K562 (cell line): ENCODE results near the gene NR6A1. TPM values are rescaled to one million over a fixed set of nuclear protein-coding genes. Genes with fewer than 3 reads are reported as not detected.
A peak's percentile ranks its signal among the peaks of the same experiment; 100 is the strongest.

Experiments
- ATAC-seq: fragments of 200-7000 bp; cut with Tn5 transposase; 3 replicates; pipeline ENCODE4 v1.9.1; 2020; ENCODE audit warnings: moderate library complexity
- BruUV-seq: library from RNA; stranded (reverse); fragments of 400-500 nt; replicated peaks from 2 replicates; lab custom pipeline; 2021; lab: Mats Ljungman, UMichigan
- CTCF ChIA-PET: fragments of 300-600 bp; formaldehyde crosslinking; extraction: SDS; loops from one replicate; lab custom pipeline; 2021; ENCODE audit warnings: low intra/inter-chr PET ratio; lab: Yijun Ruan, JAX
- POLR2A ChIA-PET: fragments of 300-600, 350-650 bp; sonication (Branson Sonifier 250); formaldehyde crosslinking; extraction: SDS; loops from one replicate; lab custom pipeline; 2021; ENCODE audit warnings: antibody characterized with exemption, inconsistent platforms; lab: Yijun Ruan, JAX
- DNase-seq, 4 experiments: peaks; one replicate each; pipeline versions ENCODE4 v3.0.0 to v3.0.0-alpha.2; 2011 to 2018; ENCODE audit warnings: low spot score in 3 of 4, mixed read lengths in 3 of 4; ENCODE audit errors: extremely low read depth in 1 of 4
- FAIRE-seq: peaks from 2 replicates; lab custom pipeline; 2011; peaks lifted over from hg19 to GRCh38; lab: Jason Lieb, UNC
- H2AFZ ChIP-seq: 2 replicates; pipeline ENCODE4 v1.6.0; 2011; ENCODE audit warnings: low read depth, low read length, control low read depth, inconsistent platforms
- H3K27ac ChIP-seq: fragments of 200-600 bp; 3 replicates; pipeline ENCODE4 v1.8.0; 2011; ENCODE audit warnings: low read depth, mild to moderate bottlenecking, control low read depth, inconsistent platforms, low read length, moderate library complexity, mixed read lengths; ENCODE audit errors: extremely low read depth
- H3K27me3 ChIP-seq, 2 experiments: fragments of 300-600 bp in 1 of 2; 2 replicates in 1 of 2; 3 replicates in 1 of 2; pipeline versions ENCODE4 v1.6.0 to v1.8.0; 2011; ENCODE audit warnings: inconsistent platforms in 2 of 2, low read length in 2 of 2, mild to moderate bottlenecking in 1 of 2, mixed read lengths in 1 of 2, moderate library complexity in 1 of 2; ENCODE audit not compliant: control insufficient read depth in 2 of 2, insufficient read depth in 2 of 2
- H3K36me3 ChIP-seq: fragments of 300-600 bp; 3 replicates; pipeline ENCODE4 v1.8.0; 2011; ENCODE audit warnings: mild to moderate bottlenecking, low read length, inconsistent platforms; ENCODE audit not compliant: control insufficient read depth, insufficient read depth
- H3K4me1 ChIP-seq, 2 experiments: fragments of 200-600 bp in 1 of 2; replicated peaks in 1 of 2; 2 replicates in 1 of 2; 3 replicates in 1 of 2; pipeline versions ENCODE4 v1.5.1 to v1.8.0; 2011; ENCODE audit warnings: inconsistent platforms in 2 of 2, low read length in 2 of 2, mild to moderate bottlenecking in 1 of 2, mixed read lengths in 1 of 2, moderate library complexity in 1 of 2; ENCODE audit not compliant: control insufficient read depth in 2 of 2, insufficient read depth in 2 of 2
- H3K4me2 ChIP-seq: 2 replicates; pipeline ENCODE4 v1.6.1; 2011; ENCODE audit warnings: low read length, control low read depth, inconsistent platforms, mixed read lengths; ENCODE audit not compliant: insufficient read depth
- H3K4me3 ChIP-seq: fragments of 200-600 bp; sonication (generic), shearing (Covaris generic); 2 replicates; pipeline ENCODE4 v1.5.1; 2016; ENCODE audit warnings: control low read depth, inconsistent platforms
- H3K79me2 ChIP-seq: fragments of 200-600 bp; 3 replicates; pipeline ENCODE4 v1.8.0; 2011; ENCODE audit warnings: low read length, inconsistent platforms; ENCODE audit not compliant: control insufficient read depth, insufficient read depth
- H3K9ac ChIP-seq, 2 experiments: 2 replicates each; pipeline versions ENCODE4 v1.6.0 to v1.6.1; 2011; ENCODE audit warnings: low read depth in 2 of 2, low read length in 2 of 2, control low read depth in 1 of 2, inconsistent platforms in 1 of 2, mild to moderate bottlenecking in 1 of 2, mixed read lengths in 1 of 2; ENCODE audit not compliant: insufficient read depth in 1 of 2
- H3K9me1 ChIP-seq: one replicate; pipeline ENCODE4 v1.6.0; 2011; ENCODE audit warnings: inconsistent platforms, mild to moderate bottlenecking, low read length, moderate library complexity; ENCODE audit not compliant: control insufficient read depth, insufficient read depth
- H3K9me3 ChIP-seq: replicated peaks from 2 replicates; pipeline ENCODE4 v1.5.1; 2011; ENCODE audit warnings: low read depth, low read length, inconsistent platforms; ENCODE audit not compliant: control insufficient read depth, insufficient read depth
- H4K20me1 ChIP-seq: replicated peaks from 2 replicates; pipeline ENCODE4 v1.6.1; 2011; ENCODE audit warnings: low read length, inconsistent platforms, mixed read lengths; ENCODE audit not compliant: control insufficient read depth, insufficient read depth
- ARID4B ChIP-seq: sonication (generic); formaldehyde crosslinking; IDR thresholded peaks from 2 replicates; pipeline ENCODE4 v1.8.0; 2022; ENCODE audit warnings: mild to moderate bottlenecking, missing genetic modification reagents
- NCOA4 ChIP-seq: fragments of 450-650 bp; IDR thresholded peaks from 2 replicates; pipeline ENCODE4 v1.6.1; 2018; ENCODE audit warnings: mild to moderate bottlenecking; ENCODE audit not compliant: partially characterized antibody
- PATZ1 ChIP-seq: fragments of 250-450 bp; sonication (Bioruptor Pico); IDR thresholded peaks from 2 replicates; pipeline ENCODE4 v1.5.0; 2020; ENCODE audit warnings: mild to moderate bottlenecking, borderline replicate concordance
- PPARD ChIP-seq: fragments of 250-450 bp; sonication (Bioruptor Pico); IDR thresholded peaks from 2 replicates; pipeline ENCODE4 v1.8.0; 2022; ENCODE audit warnings: inconsistent platforms, mild to moderate bottlenecking, moderate library complexity
- SRSF7 ChIP-seq: fragments of 200-400 bp; formaldehyde crosslinking; optimal IDR thresholded peaks from 2 replicates; pipeline ENCODE3; 2017; ENCODE audit warnings: mild to moderate bottlenecking, low read depth, low read length
- TAF15 ChIP-seq: fragments of 200-400 bp; formaldehyde crosslinking; IDR thresholded peaks from 2 replicates; pipeline ENCODE4 v1.6.1; 2017; ENCODE audit warnings: mild to moderate bottlenecking, low read depth, low read length, moderate library complexity
- TRIM28 ChIP-seq: fragments of 450-650 bp; IDR thresholded peaks from 2 replicates; pipeline ENCODE4 v1.6.1; 2017
- USF2 ChIP-seq: sonication (generic); formaldehyde crosslinking; IDR thresholded peaks from 2 replicates; pipeline ENCODE4 v1.5.0; 2020; ENCODE audit warnings: missing genetic modification reagents
- ZBTB12 ChIP-seq: fragments of 250-450 bp; sonication (Bioruptor Pico); IDR thresholded peaks from 2 replicates; pipeline ENCODE4 v1.4.0; 2020
- ZNF695 ChIP-seq: fragments of 450-650 bp; formaldehyde crosslinking; IDR thresholded peaks from 2 replicates; pipeline ENCODE4 v1.4.0; 2020; ENCODE audit warnings: mild to moderate bottlenecking, moderate library complexity
- WGBS: fragments of 100-300 bp; shearing (Covaris generic); methylation state at CpG from one replicate; pipeline ENCODE4 v1.1.6; 2016; ENCODE audit warnings: low coverage, mixed read lengths; ENCODE audit not compliant: insufficient coverage; ENCODE audit errors: missing lambda C conversion rate; 5-methylcytosine and 5-hydroxymethylcytosine counted together
- in situ Hi-C: fragments of 300-500 bp; cut with MboI; formaldehyde crosslinking; loops from 4 replicates; pipeline ENCODE4 v1.15.0; 2018; ENCODE audit warnings: inconsistent platforms, mixed read lengths
- intact Hi-C: fragments of 100-400 bp; cut with micrococcal nuclease; formaldehyde crosslinking; loops from 2 replicates; pipeline ENCODE4 v1.14.2; 2022
- polyA plus RNA-seq, 8 experiments: library from polyadenylated mRNA; depleted of rRNA in 4 of 8; stranded (reverse) in 5 of 8; unstranded in 3 of 8; fragments of >200 nt; fragmentation: Nextera tagmentation in 2 of 8; fragmentation: Illumina TruSeq in 1 of 8; extraction: Ambion mirVana in 2 of 8; extraction: Trizol in 1 of 8; gene quantifications; 2 replicates each; pipeline versions ENCODE4 v1.2.1 to v1.2.3, GENCODE V29; 2011 to 2014; ENCODE audit warnings: inconsistent platforms in 1 of 8, missing spikeins in 1 of 8
- total RNA-seq, 7 experiments: library from RNA; depleted of rRNA in 6 of 7; stranded (reverse); fragments of >200 nt in 6 of 7; fragmentation: Illumina TruSeq in 2 of 7; extraction: Trizol in 2 of 7; gene quantifications; 2 replicates each; pipeline versions ENCODE4 v1.2.1 to v1.2.3, GENCODE V29; 2011 to 2021; ENCODE audit warnings: low replicate concordance in 1 of 7

NR6A1 gene
- total and polyA plus RNA-seq, 9 of the 15 experiments (the other 6 are each of a cell fraction or from before 2014, with no cell fraction given), result 9.7 to 55.4 (median 28.3) TPM

GRCh38 chr9:124469011-124469832, 301.9 kb downstream of the NR6A1 start:
- peaks cover 0 to 21% of the 10 kb centered on the region in 2 experiments; a peak in 3 of 5 replicates for H3K4me1 ChIP-seq
- in situ Hi-C loops (no loop called here), intact Hi-C loops (no loop called here)
- H3K27me3 ChIP-seq, result peaks cover 18 to 55% of the 10 kb centered on the region in 2 experiments; a peak in 4 of 5 replicates
- no peaks in the 10 kb centered on the region for H3K9me1 ChIP-seq
- H4K20me1 ChIP-seq, result peaks cover 5% of the 10 kb centered on the region; the same call in 1 of the 2 replicates
- ATAC-seq, result no peak
- ChIA-PET POLR2A (interaction anchor here (0.6 to 0.7 kb wide), 2 partner anchors 44 to 320 kb away, joined by 3 to 5 read pairs; no protein-coding TSS in a partner anchor), CTCF (no interaction called here)
- peak in 2 of 4 experiments; percentile 40 to 44 for DNase-seq
- WGBS, result 24% methylated on average over 23 of the region's 28 CpGs
- H3K79me2 ChIP-seq, result no peaks in the 10 kb centered on the region
- no peak overlapping the region for H3K27ac ChIP-seq
- no peak overlapping the region for H3K4me2 ChIP-seq
- peak overlapping the region; percentile 69 for H2AFZ ChIP-seq
- BruUV-seq, result no TSS peak
- no peak overlapping the region for H3K4me3 ChIP-seq
- peak overlapping the region in 1 of 2 experiments; percentile 65; a peak in 1 of 4 replicates for H3K9ac ChIP-seq
- no peaks in the 10 kb centered on the region for H3K36me3 ChIP-seq
- no peak for FAIRE-seq
- no peaks in the 10 kb centered on the region; the same call in 1 of the 2 replicates for H3K9me3 ChIP-seq
- TF ChIP-seq ARID4B (CRISPR knock-in tag) (no peak), SRSF7 (no peak), USF2 (CRISPR knock-in tag) (no peak), TRIM28 (no peak), PATZ1 (no peak), ZBTB12 (CRISPR knock-in tag) (no peak), ZNF695 (no peak), NCOA4 (no peak), PPARD (no peak), TAF15 (no peak)
